HepG2 (cell line): ENCODE data around the gene BRCA2. TPM values are rescaled to one million over a fixed set of nuclear protein-coding genes. Genes with fewer than 3 reads are reported as not detected.

ENCODE experiments used
- ATAC-seq: fragments of 200-7000 bp; cut with Tn5 transposase; 3 replicates; pipeline ENCODE4 v1.9.1; 2020; ENCODE audit warnings: mild to moderate bottlenecking, moderate library complexity
- BruUV-seq: library from RNA; stranded (reverse); fragments of 400-500 nt; replicated peaks from 2 replicates; lab custom pipeline; 2021; lab: Mats Ljungman, UMichigan
- CTCF ChIA-PET: fragments of 300-600 bp; formaldehyde crosslinking; extraction: SDS; loops from one replicate; lab custom pipeline; 2021; ENCODE audit warnings: low total read pairs, inconsistent platforms, low intra/inter-chr PET ratio; lab: Yijun Ruan, JAX
- POLR2A ChIA-PET: fragments of 350-600 bp; sonication (Branson Sonifier 250); formaldehyde crosslinking; loops from one replicate; lab custom pipeline; 2020; ENCODE audit warnings: antibody characterized with exemption, inconsistent platforms; lab: Yijun Ruan, JAX
- DNase-seq: peaks from one replicate; pipeline ENCODE4 v3.0.0-alpha.2; 2015; ENCODE audit warnings: low spot score
- FAIRE-seq: peaks from 3 replicates; lab custom pipeline; 2011; peaks lifted over from hg19 to GRCh38; lab: Jason Lieb, UNC
- H2AFZ ChIP-seq: one replicate; pipeline ENCODE4 v1.6.1; 2011; ENCODE audit warnings: low read length, inconsistent platforms
- H3K27ac ChIP-seq: fragments of 300-600 bp; 3 replicates; pipeline ENCODE4 v1.8.0; 2011; ENCODE audit warnings: mixed run types, mild to moderate bottlenecking, mixed read lengths, low read length, inconsistent platforms; ENCODE audit not compliant: insufficient read depth; ENCODE audit errors: extremely low read length
- H3K27me3 ChIP-seq, 2 experiments: fragments of 200-600 bp in 1 of 2; 2 replicates in 1 of 2; 3 replicates in 1 of 2; pipeline versions ENCODE4 v1.6.0 to v1.8.0; 2011; ENCODE audit warnings: low read length in 2 of 2, mild to moderate bottlenecking in 2 of 2, moderate library complexity in 2 of 2, inconsistent platforms in 1 of 2; ENCODE audit not compliant: insufficient read depth in 2 of 2, control insufficient read depth in 1 of 2
- H3K36me3 ChIP-seq, 2 experiments: fragments of 200-600 bp in 1 of 2; replicated peaks in 1 of 2; 2 replicates in 1 of 2; 3 replicates in 1 of 2; pipeline versions ENCODE4 v1.5.1 to v1.8.0; 2011; ENCODE audit warnings: low read length in 2 of 2, inconsistent platforms in 1 of 2; ENCODE audit not compliant: insufficient read depth in 2 of 2, control insufficient read depth in 1 of 2
- H3K4me1 ChIP-seq: 2 replicates; pipeline ENCODE4 v1.5.1; 2012; ENCODE audit warnings: low read length, inconsistent platforms; ENCODE audit not compliant: insufficient read depth
- H3K4me2 ChIP-seq: 2 replicates; pipeline ENCODE4 v1.6.0; 2011; ENCODE audit warnings: low read depth, low read length, inconsistent platforms
- H3K4me3 ChIP-seq, 3 experiments: fragments of 200-600 bp in 1 of 3; sonication (generic), shearing (Covaris generic) in 1 of 3; replicated peaks in 1 of 3; 2 replicates each; pipeline ENCODE4 v1.5.1; 2011 to 2016; ENCODE audit warnings: low read length in 3 of 3, inconsistent platforms in 2 of 3, low read depth in 2 of 3, mild to moderate bottlenecking in 2 of 3, control low read depth in 1 of 3, mixed read lengths in 1 of 3; ENCODE audit not compliant: insufficient read depth in 1 of 3
- H3K79me2 ChIP-seq: one replicate; pipeline ENCODE4 v1.6.1; 2011; ENCODE audit warnings: low read length, inconsistent platforms; ENCODE audit not compliant: insufficient read depth
- H3K9ac ChIP-seq: 2 replicates; pipeline ENCODE4 v1.6.0; 2011; ENCODE audit warnings: mild to moderate bottlenecking, low read depth, low read length, inconsistent platforms; ENCODE audit not compliant: insufficient read depth
- H3K9me3 ChIP-seq: 2 replicates; pipeline ENCODE4 v1.5.1; 2012; ENCODE audit warnings: mild to moderate bottlenecking, low read length
- H4K20me1 ChIP-seq: 2 replicates; pipeline ENCODE4 v1.6.0; 2011; ENCODE audit warnings: inconsistent platforms, mild to moderate bottlenecking, low read length, moderate library complexity; ENCODE audit not compliant: insufficient read depth
- ATF3 ChIP-seq: sonication (generic); formaldehyde crosslinking; IDR thresholded peaks from 2 replicates; pipeline ENCODE4 v1.4.0; 2020; ENCODE audit warnings: missing genetic modification reagents
- BCL6 ChIP-seq: IDR thresholded peaks from 2 replicates; pipeline ENCODE4 v1.6.1; 2016; ENCODE audit warnings: missing genetic modification reagents, missing compliant biosample characterization
- CEBPG ChIP-seq: IDR thresholded peaks from 2 replicates; pipeline ENCODE4 v1.6.1; 2016
- RFXANK ChIP-seq: IDR thresholded peaks from 2 replicates; pipeline ENCODE4 v1.6.1; 2016
- ZC3H13 ChIP-seq: sonication (generic); formaldehyde crosslinking; IDR thresholded peaks from 2 replicates; pipeline ENCODE4 v1.8.1; 2023; ENCODE audit warnings: mild to moderate bottlenecking, missing genetic modification reagents, moderate library complexity
- ZHX2 ChIP-seq, 2 experiments: sonication (generic) in 1 of 2; formaldehyde crosslinking in 1 of 2; IDR thresholded peaks; 2 replicates each; pipeline versions ENCODE4 v1.6.1 to v1.9.0; 2014 to 2022; ENCODE audit warnings: antibody characterized with exemption in 1 of 2, borderline replicate concordance in 1 of 2, inconsistent platforms in 1 of 2, low read depth in 1 of 2, missing genetic modification reagents in 1 of 2
- ZNF414 ChIP-seq: sonication (generic); formaldehyde crosslinking; IDR thresholded peaks from 2 replicates; pipeline ENCODE4 v1.5.0; 2020; ENCODE audit warnings: missing genetic modification reagents
- ZNF572 ChIP-seq: sonication (generic); formaldehyde crosslinking; IDR thresholded peaks from 2 replicates; pipeline ENCODE4 v1.5.1; 2020; ENCODE audit warnings: mild to moderate bottlenecking, missing genetic modification reagents
- ZNF710 ChIP-seq: sonication (generic); formaldehyde crosslinking; IDR thresholded peaks from 2 replicates; pipeline ENCODE4 v1.5.0; 2020; ENCODE audit warnings: mild to moderate bottlenecking, missing genetic modification reagents, borderline replicate concordance
- WGBS: methylation state at CpG from one replicate; pipeline ENCODE4 v1.1.6; 2017; ENCODE audit warnings: low lambda C conversion rate; 5-methylcytosine and 5-hydroxymethylcytosine counted together
- in situ Hi-C: cut with HindIII; loops from 2 replicates; pipeline ENCODE4 v1.10.0; 2017; ENCODE audit warnings: low pct_unique_long_range_greater_than_20kb; ENCODE audit not compliant: extremely low pct_ligation_motif_present
- intact Hi-C: fragments of 100-400 bp; cut with micrococcal nuclease; formaldehyde crosslinking; loops from one replicate; pipeline ENCODE4 v1.10.0; 2022; ENCODE audit not compliant: unreplicated experiment
- polyA plus RNA-seq, 8 experiments: library from polyadenylated mRNA; depleted of rRNA in 3 of 8; stranded (reverse) in 7 of 8; unstranded in 1 of 8; fragments of >200 nt; fragmentation: Illumina TruSeq in 4 of 8; extraction: Trizol in 4 of 8; gene quantifications; 2 replicates each; pipeline versions ENCODE4 v1.2.1 to v1.2.3, GENCODE V29; 2011 to 2016; ENCODE audit warnings: low read depth in 4 of 8, missing spikeins in 1 of 8, mixed read lengths in 1 of 8; ENCODE audit not compliant: insufficient read depth in 1 of 8
- total RNA-seq, 5 experiments: library from RNA; depleted of rRNA; stranded (reverse); fragments of >200 nt; fragmentation: Illumina TruSeq; extraction: Trizol; gene quantifications; 2 replicates each; pipeline ENCODE4 v1.2.3, GENCODE V29; 2016; ENCODE audit warnings: low read depth in 1 of 5
- TF ChIP-seq, protein P1 (sequence below): sonication (generic); formaldehyde crosslinking; IDR thresholded peaks from 2 replicates; pipeline ENCODE4 v1.5.0; 2020; ENCODE audit warnings: missing genetic modification reagents
- TF ChIP-seq, protein P2 (sequence below): sonication (generic); formaldehyde crosslinking; IDR thresholded peaks from 2 replicates; pipeline ENCODE4 v1.8.0; 2022; ENCODE audit warnings: mild to moderate bottlenecking, missing genetic modification reagents, moderate library complexity

Gene BRCA2
- total and polyA plus RNA-seq, 2 of the 13 experiments (the other 11 are each of a cell fraction or from before 2014, with no cell fraction given) = 3.1 to 24.6 TPM

DNA sequence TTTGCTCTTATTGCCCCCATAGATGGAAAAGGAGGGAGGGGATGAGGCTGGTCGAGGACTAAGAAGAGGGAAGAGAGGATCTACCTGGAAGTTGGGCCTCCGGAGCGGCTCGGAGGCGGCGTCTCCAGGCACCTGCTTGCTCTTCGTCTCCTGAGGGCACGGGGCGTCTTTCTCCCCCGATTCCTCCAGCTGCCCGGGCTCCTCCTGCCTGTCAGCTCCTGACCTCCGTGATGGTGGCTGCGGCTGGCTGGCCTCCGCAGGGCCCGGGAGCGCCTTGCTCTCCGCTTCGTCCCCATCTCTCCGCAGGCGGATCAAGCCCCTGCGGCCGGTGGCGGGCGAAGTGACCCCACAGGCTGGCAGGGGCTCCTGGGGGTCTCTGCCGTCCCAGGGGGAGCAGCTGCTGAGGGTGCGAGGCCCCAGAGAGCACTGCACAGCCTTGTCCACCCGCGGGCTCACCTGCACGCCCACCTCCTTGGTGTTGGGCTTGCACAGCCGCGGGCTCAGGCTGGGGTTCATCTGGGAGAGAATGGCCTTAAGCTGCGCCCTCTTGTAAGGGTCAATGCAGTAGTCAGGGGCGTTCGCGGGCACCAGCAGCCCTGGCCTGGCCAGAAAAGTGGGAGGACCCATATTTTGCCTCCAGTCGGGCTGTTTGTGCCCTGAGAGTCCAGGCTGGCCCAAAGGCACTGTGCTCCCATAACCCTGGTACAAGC is 4.0 kb upstream of the BRCA2 start:
- in situ Hi-C loops = loop anchor here (5.0 kb wide), 2 partner anchors 64 to 294 kb away; no protein-coding TSS in a partner anchor
- FAIRE-seq = no peak
- TF ChIP-seq ZNF414 (CRISPR knock-in tag) = no peak
- TF ChIP-seq RFXANK (CRISPR knock-in tag) = no peak
- TF ChIP-seq ZC3H13 = no peak
- no peak for TF ChIP-seq ZNF572
- TF ChIP-seq ZNF710 (CRISPR knock-in tag) = no peak
- no peak for TF ChIP-seq ZHX2 (IDR thresholded peaks at IDR 0.05; ENCODE audit: low read depth)
- TF ChIP-seq ZHX2 (CRISPR knock-in tag; IDR thresholded peaks at IDR 0.05; ENCODE audit: borderline replicate concordance) = no peak
- TF ChIP-seq, protein P1, sequence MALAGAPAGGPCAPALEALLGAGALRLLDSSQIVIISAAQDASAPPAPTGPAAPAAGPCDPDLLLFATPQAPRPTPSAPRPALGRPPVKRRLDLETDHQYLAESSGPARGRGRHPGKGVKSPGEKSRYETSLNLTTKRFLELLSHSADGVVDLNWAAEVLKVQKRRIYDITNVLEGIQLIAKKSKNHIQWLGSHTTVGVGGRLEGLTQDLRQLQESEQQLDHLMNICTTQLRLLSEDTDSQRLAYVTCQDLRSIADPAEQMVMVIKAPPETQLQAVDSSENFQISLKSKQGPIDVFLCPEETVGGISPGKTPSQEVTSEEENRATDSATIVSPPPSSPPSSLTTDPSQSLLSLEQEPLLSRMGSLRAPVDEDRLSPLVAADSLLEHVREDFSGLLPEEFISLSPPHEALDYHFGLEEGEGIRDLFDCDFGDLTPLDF (CRISPR knock-in tag) = no peak
- TF ChIP-seq BCL6 (CRISPR knock-in tag) = no peak
- TF ChIP-seq, protein P2, sequence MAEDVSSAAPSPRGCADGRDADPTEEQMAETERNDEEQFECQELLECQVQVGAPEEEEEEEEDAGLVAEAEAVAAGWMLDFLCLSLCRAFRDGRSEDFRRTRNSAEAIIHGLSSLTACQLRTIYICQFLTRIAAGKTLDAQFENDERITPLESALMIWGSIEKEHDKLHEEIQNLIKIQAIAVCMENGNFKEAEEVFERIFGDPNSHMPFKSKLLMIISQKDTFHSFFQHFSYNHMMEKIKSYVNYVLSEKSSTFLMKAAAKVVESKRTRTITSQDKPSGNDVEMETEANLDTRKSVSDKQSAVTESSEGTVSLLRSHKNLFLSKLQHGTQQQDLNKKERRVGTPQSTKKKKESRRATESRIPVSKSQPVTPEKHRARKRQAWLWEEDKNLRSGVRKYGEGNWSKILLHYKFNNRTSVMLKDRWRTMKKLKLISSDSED (CRISPR knock-in tag) = no peak
- no peak for TF ChIP-seq ATF3 (CRISPR knock-in tag)
- no peak for TF ChIP-seq CEBPG (CRISPR knock-in tag)

More for the DNA sequence above, 4.0 kb upstream of the BRCA2 start:
- Histone ChIP-seq H3K27me3 (no peaks in the 10 kb centered on the region; a peak in 1 of 5 replicates), H4K20me1 (no peaks in the 10 kb centered on the region), H3K9ac (no peak overlapping the region), H3K4me1 (peaks cover 34% of the 10 kb centered on the region), H3K4me3 (no peak overlapping the region), H2AFZ (no peak overlapping the region), H3K9me3 (no peaks in the 10 kb centered on the region), H3K36me3 (no peaks in the 10 kb centered on the region), H3K4me2 (no peak overlapping the region), H3K27ac (no peak overlapping the region), H3K79me2 (peaks cover 5% of the 10 kb centered on the region)
- intact Hi-C loops = no loop called here
- 89% methylated on average over 36 of the region's 36 CpGs for WGBS
- ChIA-PET POLR2A (interaction anchor here (0.5 kb wide), 1 partner anchor 310 kb away, joined by 3 read pairs; no protein-coding TSS in a partner anchor), CTCF (interaction anchor here (2.0 to 3.8 kb wide), 2 partner anchors 65 to 292 kb away, joined by 8 to 51 read pairs; no protein-coding TSS in a partner anchor)
- no peak for DNase-seq
- no peak for ATAC-seq
- no TSS peak for BruUV-seq
